Hematopoietic multipotent progenitor cell treated with erythropoietin and hydrocortisone succinate and interleukin-3 and kit ligand, for 4 days (in vitro differentiated cells): Measurements from ENCODE around the gene USP32.

Experiments
- DNase-seq: peaks from one replicate; pipeline ENCODE4 v3.0.0-alpha.2; 2015

USP32 gene

GRCh38 chr17:60147553-60148223 lies 244.2 kb downstream of the USP32 start:
- no peak for DNase-seq

- DNase-seq: no peak
Measured at GRCh38 chr17:60146206-60146605, 245.7 kb downstream of the USP32 start.

- no peak for DNase-seq
Measured at GRCh38 chr17:60145006-60145935, 246.7 kb downstream of the USP32 start.

GRCh38 chr17:60142872-60143499 lies 248.9 kb downstream of the USP32 start:
- DNase-seq: peak; percentile 94

- DNase-seq: no peak
Measured at GRCh38 chr17:60141111-60142018, 250.6 kb downstream of the USP32 start.

- peak; percentile 87 for DNase-seq
Measured at GRCh38 chr17:60139438-60140285, 252.3 kb downstream of the USP32 start.

GRCh38 chr17:60138769-60139437 lies 253.0 kb downstream of the USP32 start:
- no peak for DNase-seq

GRCh38 chr17:60137731-60138130 lies 254.2 kb downstream of the USP32 start:
- DNase-seq: no peak

- no peak for DNase-seq
Measured at GRCh38 chr17:60135951-60136666, 255.8 kb downstream of the USP32 start.

- peak; percentile 96 for DNase-seq
Measured at GRCh38 chr17:60135151-60135950, 256.6 kb downstream of the USP32 start.

- DNase-seq: peak; percentile 50
Measured at GRCh38 chr17:60134396-60135150, 257.4 kb downstream of the USP32 start.

- DNase-seq: no peak
Measured at GRCh38 chr17:60130466-60130865, 261.5 kb downstream of the USP32 start.

- DNase-seq: no peak
Measured at GRCh38 chr17:60129164-60129563, 262.8 kb downstream of the USP32 start.
